ENCODE results near the gene MED29.
A peak's percentile ranks its signal among the peaks of the same experiment; 100 is the strongest.

The MED29 gene

DNA sequence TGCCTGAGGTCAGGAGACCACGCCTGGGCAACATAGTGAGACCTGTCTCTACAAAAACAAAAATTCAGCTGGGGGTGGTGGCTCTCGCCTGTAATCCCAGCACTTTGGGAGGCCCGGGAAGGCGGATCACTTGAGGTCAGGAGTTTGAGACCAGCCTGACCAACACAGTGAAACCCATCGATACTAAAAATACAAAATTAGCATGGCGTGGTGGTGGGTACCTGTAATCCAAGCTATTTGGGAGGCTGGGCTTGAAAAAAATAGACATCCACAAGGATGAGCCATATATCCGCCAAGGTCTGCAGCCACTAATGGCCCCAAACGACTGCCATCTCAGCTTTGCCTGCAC lies 41.5 kb downstream of the MED29 start:
- DNase-seq: no peak

- DNase-seq: no peak
Observed at GRCh38 chr19:39433480-39434079, 42.4 kb downstream of the MED29 start.

DNA sequence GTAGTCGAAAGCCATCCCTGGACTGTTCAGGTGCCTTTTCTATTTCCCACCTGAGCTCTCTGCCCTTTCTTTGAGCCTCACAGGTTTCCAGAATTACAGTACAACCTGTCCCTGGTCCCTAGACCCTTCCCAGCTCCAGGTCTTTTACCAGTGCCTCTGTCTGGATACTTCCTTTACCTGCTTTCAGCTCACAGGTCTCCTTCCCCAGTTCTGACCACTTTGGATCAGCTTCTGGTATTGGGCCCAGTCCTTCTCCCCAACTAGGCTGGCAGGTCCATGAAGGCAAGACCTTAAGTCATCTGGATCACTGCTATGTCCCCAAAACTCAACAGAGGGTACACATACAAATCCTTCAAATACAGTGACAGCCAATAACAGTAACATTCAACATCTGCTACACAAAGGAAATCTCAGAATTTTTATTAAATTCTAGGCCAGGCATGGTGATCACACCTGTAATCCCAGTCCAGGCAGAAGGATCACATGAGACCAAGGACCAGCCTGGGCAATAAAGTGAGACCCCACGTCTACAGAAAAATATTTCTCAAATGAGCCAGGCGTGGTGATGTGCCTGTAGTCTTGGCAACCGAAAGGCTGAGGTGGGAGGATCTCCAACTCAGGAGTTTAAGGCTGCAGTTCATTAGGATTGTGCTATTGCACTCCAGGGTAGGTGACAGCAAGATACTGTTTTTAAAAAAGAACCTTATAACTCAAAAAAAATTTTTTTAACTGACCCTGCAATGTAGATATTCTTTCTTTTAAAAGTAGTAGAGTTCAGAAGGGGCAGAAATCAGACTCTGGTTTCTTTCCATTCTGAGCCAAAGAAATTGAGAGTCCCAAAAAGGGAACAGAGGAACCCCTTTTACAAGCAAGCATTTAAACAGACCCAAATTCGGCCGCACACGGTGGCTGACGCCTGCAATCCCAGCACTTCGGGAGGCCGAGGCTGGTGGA lies 43.2 kb downstream of the MED29 start:
- DNase-seq: no peak

DNA sequence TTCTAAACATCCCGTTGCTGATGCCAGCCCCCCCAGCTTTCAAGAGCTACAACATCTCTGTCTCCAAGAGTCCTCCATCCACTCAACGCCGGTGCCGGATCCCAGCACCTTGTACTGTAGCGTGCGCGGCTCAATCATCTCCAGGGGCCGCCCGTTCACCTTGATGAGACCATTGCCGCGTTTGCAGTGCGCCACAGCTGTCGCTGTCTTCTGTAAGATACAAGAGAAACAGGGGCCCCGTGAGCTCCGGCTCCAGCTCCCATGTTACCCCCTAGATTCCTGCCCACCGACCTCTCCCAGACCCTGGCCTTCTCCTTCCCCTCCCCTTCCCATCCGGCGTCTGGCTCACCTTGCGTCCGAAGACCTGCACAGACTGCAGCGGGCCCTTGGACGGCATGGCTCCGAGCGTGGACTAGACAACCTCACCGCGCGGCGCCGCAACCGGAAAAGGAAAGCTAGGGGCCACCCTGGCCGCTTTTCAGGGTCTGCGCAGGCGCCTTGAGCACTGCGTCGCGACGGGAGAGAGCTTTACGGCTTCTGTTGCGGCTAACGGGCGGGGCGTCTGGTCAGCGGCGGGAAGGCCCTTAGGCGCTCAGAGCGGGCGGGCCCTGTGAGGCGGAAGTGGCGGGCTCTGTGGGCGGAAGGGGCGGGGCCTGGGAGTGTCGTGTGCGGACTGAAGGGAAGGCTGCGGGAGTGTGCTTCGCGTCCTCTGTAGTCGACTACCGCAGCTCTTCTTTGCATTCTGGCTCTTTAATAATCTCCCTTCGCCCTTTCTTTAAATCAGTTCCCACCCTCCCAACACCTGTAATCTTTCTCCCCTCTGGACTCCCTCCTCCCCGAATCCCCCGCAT lies 44.5 kb downstream of the MED29 start, which contains the start of gene RPS16:
Gene RPS16 (minus strand): TSS at position 451 of the 851 bp plus-strand sequence. CDS start 54 bp downstream, at position 397.
- DNase-seq: peak; percentile 99 to 100

- DNase-seq: no peak
Observed at GRCh38 chr19:39436350-39436716, 45.2 kb downstream of the MED29 start.

DNA sequence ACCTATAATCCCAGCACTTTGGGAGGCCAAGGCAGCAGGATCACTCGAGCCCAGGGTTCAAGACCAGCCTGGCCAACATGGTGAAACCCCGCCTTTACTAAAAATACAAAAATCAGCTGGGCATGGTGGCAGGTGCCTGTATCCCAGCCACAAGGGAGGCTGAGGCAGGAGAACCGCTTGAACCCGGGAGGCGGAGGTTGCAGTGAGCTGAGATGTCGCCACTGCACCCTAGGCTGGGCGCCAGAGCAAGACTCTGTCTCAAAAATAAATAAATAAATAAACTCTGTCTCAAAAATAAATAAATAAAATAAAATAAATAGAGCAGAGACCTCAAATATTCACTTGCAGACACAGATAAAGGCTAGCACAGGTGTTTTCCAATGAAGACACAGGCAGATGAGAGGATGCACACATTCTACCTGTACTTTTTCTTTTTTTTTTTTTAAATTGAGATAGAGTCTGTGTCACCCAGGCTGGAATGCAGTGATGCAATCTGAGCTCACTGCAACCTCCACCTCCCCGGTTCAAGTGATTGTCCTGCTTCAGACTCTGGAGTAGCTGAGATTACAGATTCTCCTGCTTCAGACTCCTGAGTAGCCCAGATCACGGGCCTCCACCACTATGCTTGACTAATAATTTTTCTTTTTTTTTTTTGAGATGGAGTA lies 47.2 kb downstream of the MED29 start:
- DNase-seq: no peak

DNA sequence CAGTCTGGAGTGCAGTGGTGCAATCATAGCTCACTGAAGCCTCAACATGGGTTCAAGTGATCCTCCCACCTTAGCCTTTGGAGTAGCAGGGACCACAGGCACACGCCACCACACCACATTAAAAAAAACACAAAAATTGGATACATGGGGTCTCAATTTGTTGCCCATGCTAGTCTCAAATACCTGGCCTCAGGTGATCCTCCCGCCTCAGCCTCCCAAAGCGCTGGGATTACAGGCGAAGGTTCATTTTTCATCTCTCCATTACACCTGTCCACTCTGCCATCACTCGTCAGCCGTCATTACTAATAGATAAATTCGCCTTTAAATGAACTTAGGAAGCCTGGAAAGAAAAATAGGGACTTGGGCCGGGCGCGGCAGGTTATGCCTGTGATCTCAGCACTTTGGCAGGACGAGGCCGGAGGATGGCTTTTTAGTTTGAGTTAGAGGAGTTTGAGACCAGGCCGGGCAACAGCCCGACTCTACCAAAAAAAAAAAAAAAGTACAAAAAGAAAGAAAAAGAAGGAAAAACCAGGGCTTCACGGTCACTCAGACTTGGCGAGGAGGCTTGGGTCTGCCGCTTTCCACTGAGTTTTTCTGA lies 53.5 kb downstream of the MED29 start:
- no peak for DNase-seq

DNA sequence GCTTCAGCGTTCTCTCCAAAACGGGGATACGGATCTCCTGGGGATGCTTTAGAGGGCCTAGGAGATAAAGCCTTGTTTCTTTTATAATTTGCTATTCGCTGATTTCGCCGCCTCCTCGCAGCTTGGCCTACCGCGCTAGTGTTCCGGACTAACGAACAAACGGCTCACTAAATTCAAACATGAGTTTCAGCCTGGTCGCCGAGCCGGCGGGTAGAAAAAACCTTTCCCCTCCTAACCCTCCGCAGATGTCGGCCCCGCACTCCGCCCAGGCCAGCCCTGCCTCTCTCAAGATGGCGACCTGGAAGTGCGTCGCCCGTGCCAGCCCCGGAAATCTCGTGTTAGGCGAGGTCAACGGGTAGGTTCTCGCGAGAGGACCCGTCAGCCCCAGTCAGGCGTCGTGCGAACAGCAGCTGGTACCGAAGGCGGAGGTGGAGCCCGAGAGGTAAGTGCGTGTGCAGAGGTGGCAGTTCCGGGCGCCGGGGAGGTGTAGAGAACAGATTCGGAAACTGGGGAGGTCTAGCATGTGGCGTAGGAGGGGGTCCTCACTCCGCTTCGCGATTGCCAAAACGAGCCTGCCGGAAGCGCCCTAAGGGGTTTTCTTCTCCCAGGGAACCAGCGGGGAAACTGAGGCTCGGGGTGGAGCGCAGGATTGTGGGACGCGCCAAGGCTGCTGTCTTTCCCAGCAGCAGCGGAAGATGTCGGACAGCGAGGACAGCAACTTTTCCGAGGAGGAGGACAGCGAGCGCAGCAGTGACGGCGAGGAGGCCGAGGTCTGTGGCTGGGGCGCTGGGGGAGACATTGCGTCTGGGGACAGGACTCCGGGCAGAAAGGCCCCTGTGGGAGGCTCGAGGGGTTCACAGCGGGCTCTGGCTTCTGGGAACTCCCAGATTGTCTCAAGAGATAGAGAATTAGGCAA lies 54.3 kb downstream of the MED29 start, which contains the start of gene SUPT5H:
Gene SUPT5H (plus strand): TSS at position 387 of the 916 bp plus-strand sequence. CDS start 309 bp downstream, at position 696.
- DNase-seq: peak; percentile 98 to 99

DNA sequence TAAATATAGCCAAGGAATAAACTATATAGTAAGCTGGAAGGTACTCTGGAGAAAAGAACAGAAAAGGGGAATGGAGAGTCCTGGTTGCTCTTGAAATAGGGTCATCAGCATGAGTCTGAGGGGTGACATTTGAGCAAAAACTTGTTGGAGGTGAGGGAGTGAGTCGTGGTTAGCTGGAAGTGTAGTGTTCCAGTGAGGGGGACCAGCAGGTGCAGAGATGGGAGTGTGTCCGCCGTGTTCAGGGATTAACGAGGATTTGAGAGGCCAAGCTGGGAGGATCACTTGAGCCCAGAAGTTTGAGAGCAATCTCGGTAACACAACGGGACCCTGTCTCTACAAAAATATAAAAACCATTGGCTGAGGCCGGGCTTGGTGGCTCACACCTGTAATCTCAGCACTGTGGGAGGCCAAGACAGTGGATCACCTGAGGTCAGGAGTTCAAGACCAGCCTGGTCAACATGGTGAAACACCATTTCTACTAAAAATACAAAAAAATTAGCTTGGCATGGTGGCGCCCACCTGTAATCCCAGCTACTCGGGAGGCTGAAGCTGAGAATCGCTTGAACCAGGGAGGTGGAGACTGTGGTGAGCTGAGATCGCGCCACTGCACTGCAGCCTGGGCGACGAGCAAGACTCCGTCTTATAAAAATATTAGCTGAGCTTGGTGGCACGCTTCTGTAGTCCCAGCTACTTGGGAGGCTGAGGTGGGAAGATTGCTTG lies 55.3 kb downstream of the MED29 start:
- DNase-seq: no peak

DNA sequence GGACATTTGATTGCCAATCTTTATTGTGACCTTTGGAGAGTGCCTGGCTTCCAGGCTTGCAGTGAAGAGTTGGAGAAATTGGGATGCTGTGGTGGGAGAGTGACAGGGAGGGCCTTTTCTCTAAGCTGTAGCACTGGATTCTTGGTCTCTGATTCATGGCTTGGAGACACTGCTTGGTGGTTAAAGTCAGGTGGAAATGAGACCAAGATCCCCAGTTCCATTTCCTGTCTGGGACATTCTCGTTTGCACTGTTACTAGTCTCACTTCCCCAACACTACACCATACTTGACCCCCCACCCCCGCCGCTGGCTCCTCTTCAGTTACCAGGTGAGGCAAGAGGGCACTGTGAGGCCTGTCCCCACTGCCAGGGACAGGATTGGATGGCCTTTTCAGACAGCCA lies 57.1 kb downstream of the MED29 start:
- DNase-seq: peak; percentile 50 to 52

DNA sequence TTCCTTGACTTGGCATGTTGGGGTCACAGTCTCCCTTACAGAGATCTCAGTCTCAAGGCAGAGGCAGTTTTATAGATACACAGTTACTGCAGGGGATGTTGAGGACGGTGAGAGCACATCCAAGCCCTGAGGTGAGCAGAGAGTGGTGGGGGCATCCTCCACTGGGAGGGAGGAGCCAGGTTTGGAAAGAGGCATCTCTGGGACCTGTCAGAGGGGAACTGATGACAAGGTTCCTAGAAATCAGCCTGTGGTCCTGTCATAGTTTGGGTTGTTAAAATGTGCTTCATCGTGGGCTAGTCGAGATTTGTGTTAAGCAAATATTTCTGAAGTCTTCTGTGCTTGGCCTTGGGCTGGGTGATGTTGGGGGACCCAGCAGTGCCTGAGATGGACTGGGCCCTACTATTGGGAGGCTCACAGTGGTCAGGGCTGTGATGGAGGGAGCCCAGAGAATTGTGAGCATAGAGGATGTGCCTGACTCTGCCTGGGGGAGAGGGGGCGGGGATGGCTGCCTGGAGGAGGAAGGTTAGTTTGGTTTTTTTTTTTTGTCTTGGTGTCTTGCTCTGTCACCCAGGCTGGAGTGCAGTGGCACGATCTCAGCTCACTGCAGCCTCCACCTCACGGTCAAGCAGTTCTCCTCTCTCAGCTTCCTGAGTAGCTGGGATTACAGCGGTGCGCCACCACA lies 58.1 kb downstream of the MED29 start:
- no peak for DNase-seq

Measured in inflammatory macrophage (primary cell).